H1 (cell line): ENCODE measurements around the gene DDX31. TPM values are rescaled to one million over a fixed set of nuclear protein-coding genes. Genes with fewer than 3 reads are reported as not detected.

Source experiments
- CTCF ChIA-PET: fragments of 300-600 bp; sonication (Branson Sonifier 250); formaldehyde crosslinking; loops from one replicate; lab custom pipeline; 2021; ENCODE audit not compliant: partially characterized antibody; lab: Charles Lee
- POLR2A ChIA-PET: fragments of 300-600 bp; sonication (Branson Sonifier 250); formaldehyde crosslinking; loops from one replicate; lab custom pipeline; 2021; ENCODE audit warnings: inconsistent platforms; ENCODE audit not compliant: partially characterized antibody; lab: Charles Lee
- DNase-seq, 2 experiments: peaks; one replicate each; pipeline versions ENCODE4 v3.0.0 to v3.0.0-alpha.2; 2010 to 2022; ENCODE audit warnings: low spot score in 2 of 2, low read depth in 1 of 2, mixed read lengths in 1 of 2
- FAIRE-seq: peaks from 2 replicates; lab custom pipeline; 2011; peaks lifted over from hg19 to GRCh38; lab: Jason Lieb, UNC
- H2AFZ ChIP-seq: 2 replicates; pipeline ENCODE4 v1.8.1; 2012; ENCODE audit warnings: low read length, inconsistent platforms
- H2AK5ac ChIP-seq: 2 replicates; pipeline ENCODE4 v1.6.1; 2013; ENCODE audit warnings: low read depth, low read length
- H2BK120ac ChIP-seq: replicated peaks from 2 replicates; pipeline ENCODE3; 2013; ENCODE audit warnings: low read depth, low read length, inconsistent platforms
- H2BK12ac ChIP-seq: 2 replicates; pipeline ENCODE4 v1.6.1; 2013; ENCODE audit warnings: low read depth, low read length
- H2BK15ac ChIP-seq: 2 replicates; pipeline ENCODE4 v1.6.1; 2013; ENCODE audit warnings: low read length
- H2BK20ac ChIP-seq: 2 replicates; pipeline ENCODE4 v1.6.1; 2013; ENCODE audit warnings: low read length
- H2BK5ac ChIP-seq: 2 replicates; pipeline ENCODE4 v1.6.1; 2013; ENCODE audit warnings: low read depth, low read length
- H3K14ac ChIP-seq: 2 replicates; pipeline ENCODE4 v1.6.1; 2013; ENCODE audit warnings: inconsistent platforms; ENCODE audit not compliant: insufficient read length
- H3K18ac ChIP-seq: 2 replicates; pipeline ENCODE4 v1.6.1; 2013; ENCODE audit warnings: low read length; ENCODE audit errors: extremely low read depth
- H3K23ac ChIP-seq: 2 replicates; pipeline ENCODE4 v1.6.1; 2013; ENCODE audit warnings: inconsistent platforms; ENCODE audit not compliant: insufficient read length
- H3K23me2 ChIP-seq: 2 replicates; pipeline ENCODE4 v1.6.1; 2013; ENCODE audit warnings: low read depth, low read length
- H3K27ac ChIP-seq: 2 replicates; pipeline ENCODE4 v1.6.1; 2011; ENCODE audit warnings: low read depth, low read length, inconsistent platforms
- H3K27me3 ChIP-seq, 4 experiments: replicated peaks in 1 of 4; 1 replicate in 1 of 4; 2 replicates in 3 of 4; pipeline versions ENCODE4 v1.6.1 to v1.8.1; 2011 to 2013; ENCODE audit warnings: low read length in 3 of 4, mild to moderate bottlenecking in 3 of 4, inconsistent platforms in 2 of 4, mixed read lengths in 2 of 4, moderate library complexity in 1 of 4; ENCODE audit not compliant: control insufficient read depth in 3 of 4, insufficient read depth in 3 of 4; ENCODE audit errors: extremely low read depth in 1 of 4
- H3K36me3 ChIP-seq, 4 experiments: 2 replicates each; pipeline versions ENCODE4 v1.6.1 to v1.8.1; 2011 to 2013; ENCODE audit warnings: mild to moderate bottlenecking in 4 of 4, low read length in 3 of 4, moderate library complexity in 2 of 4, control low read depth in 1 of 4, inconsistent platforms in 1 of 4; ENCODE audit not compliant: insufficient read depth in 4 of 4, control insufficient read depth in 2 of 4
- H3K4ac ChIP-seq: replicated peaks from 2 replicates; pipeline ENCODE3; 2013; ENCODE audit warnings: low read length, low read depth, mixed read lengths, inconsistent platforms; ENCODE audit not compliant: insufficient read length
- H3K4me1 ChIP-seq, 4 experiments: replicated peaks in 1 of 4; 1 replicate in 1 of 4; 2 replicates in 3 of 4; pipeline versions ENCODE4 v1.6.1 to v1.8.1; 2011 to 2013; ENCODE audit warnings: low read length in 3 of 4, inconsistent platforms in 2 of 4, mixed read lengths in 1 of 4; ENCODE audit not compliant: insufficient read depth in 4 of 4, control insufficient read depth in 3 of 4
- H3K4me2 ChIP-seq, 2 experiments: 2 replicates each; pipeline versions ENCODE4 v1.6.1 to v1.8.1; 2011 to 2013; ENCODE audit warnings: low read depth in 2 of 2, low read length in 2 of 2, control low read depth in 1 of 2, inconsistent platforms in 1 of 2, mild to moderate bottlenecking in 1 of 2; ENCODE audit not compliant: insufficient read depth in 1 of 2
- H3K4me3 ChIP-seq, 4 experiments: fragments of 200-600, 300-600 bp in 1 of 4; sonication (generic), shearing (Covaris generic), sonication (Bioruptor Twin) in 1 of 4; 2 replicates each; pipeline versions ENCODE4 v1.5.1 to v1.8.1; 2011 to 2016; ENCODE audit warnings: low read length in 4 of 4, low read depth in 3 of 4, control low read depth in 2 of 4, inconsistent platforms in 2 of 4, mild to moderate bottlenecking in 2 of 4, mixed read lengths in 1 of 4, moderate library complexity in 1 of 4; ENCODE audit not compliant: insufficient read depth in 2 of 4; ENCODE audit errors: extremely low read depth in 1 of 4
- H3K56ac ChIP-seq: replicated peaks from 2 replicates; pipeline ENCODE3; 2013; ENCODE audit warnings: low read depth, mild to moderate bottlenecking, mixed read lengths, low read length, inconsistent platforms; ENCODE audit not compliant: insufficient read length
- H3K79me1 ChIP-seq: 2 replicates; pipeline ENCODE4 v1.6.1; 2013; ENCODE audit warnings: low read depth, low read length, control low read depth
- H3K79me2 ChIP-seq, 2 experiments: 2 replicates each; pipeline versions ENCODE4 v1.6.1 to v1.8.1; 2012 to 2013; ENCODE audit warnings: low read length in 2 of 2, mild to moderate bottlenecking in 2 of 2, inconsistent platforms in 1 of 2; ENCODE audit not compliant: insufficient read depth in 2 of 2, control insufficient read depth in 1 of 2
- H3K9ac ChIP-seq, 4 experiments: replicated peaks in 1 of 4; 1 replicate in 1 of 4; 2 replicates in 3 of 4; pipeline versions ENCODE4 v1.6.1 to v1.8.1; 2011 to 2013; ENCODE audit warnings: low read depth in 3 of 4, low read length in 3 of 4, control low read depth in 2 of 4, mild to moderate bottlenecking in 2 of 4, moderate library complexity in 2 of 4, inconsistent platforms in 1 of 4; ENCODE audit errors: extremely low read depth in 1 of 4
- H3K9me3 ChIP-seq, 2 experiments: 2 replicates each; pipeline versions ENCODE4 v1.6.1 to v1.8.1; 2012 to 2013; ENCODE audit warnings: mild to moderate bottlenecking in 2 of 2, moderate library complexity in 2 of 2, control low read depth in 1 of 2, inconsistent platforms in 1 of 2, low read depth in 1 of 2, low read length in 1 of 2, mixed read lengths in 1 of 2; ENCODE audit not compliant: insufficient read depth in 2 of 2
- H4K20me1 ChIP-seq, 2 experiments: replicated peaks in 1 of 2; 2 replicates each; pipeline versions ENCODE3 to v1.8.1; 2011 to 2013; ENCODE audit warnings: inconsistent platforms in 2 of 2, low read length in 2 of 2, mild to moderate bottlenecking in 1 of 2; ENCODE audit not compliant: insufficient read depth in 2 of 2, control insufficient read depth in 1 of 2
- H4K5ac ChIP-seq: 2 replicates; pipeline ENCODE4 v1.6.1; 2013; ENCODE audit warnings: low read length, low read depth, mixed read lengths, inconsistent platforms; ENCODE audit not compliant: insufficient read length
- H4K8ac ChIP-seq: 2 replicates; pipeline ENCODE4 v1.8.0; 2013; ENCODE audit warnings: mild to moderate bottlenecking, moderate library complexity, low read length, inconsistent platforms; ENCODE audit not compliant: insufficient read depth; ENCODE audit errors: extremely low read depth
- H4K91ac ChIP-seq: replicated peaks from 2 replicates; pipeline ENCODE3; 2013; ENCODE audit warnings: low read length, mixed read lengths, inconsistent platforms; ENCODE audit not compliant: insufficient read length
- CREB1 ChIP-seq: IDR thresholded peaks from 2 replicates; pipeline ENCODE4 v1.6.1; 2012; ENCODE audit warnings: inconsistent platforms
- EGR1 ChIP-seq: IDR thresholded peaks from 2 replicates; pipeline ENCODE4 v1.6.1; 2011; ENCODE audit warnings: low read depth, low read length, borderline replicate concordance
- FOSL1 ChIP-seq: IDR thresholded peaks from 2 replicates; pipeline ENCODE4 v1.6.1; 2011; ENCODE audit warnings: mild to moderate bottlenecking, low read depth, low read length, moderate library complexity; ENCODE audit not compliant: insufficient read depth
- NRF1 ChIP-seq: IDR thresholded peaks from 2 replicates; pipeline ENCODE4 v1.6.1; 2011; ENCODE audit warnings: mild to moderate bottlenecking, low read depth, low read length, improper control_type of control experiment
- POLR2AphosphoS5 ChIP-seq: IDR thresholded peaks from 2 replicates; pipeline ENCODE4 v1.6.1; 2011; ENCODE audit warnings: low read depth, low read length
- SP4 ChIP-seq: IDR thresholded peaks from 2 replicates; pipeline ENCODE4 v1.6.1; 2012; ENCODE audit warnings: low read length, inconsistent platforms
- TAF1 ChIP-seq: IDR thresholded peaks from 2 replicates; pipeline ENCODE4 v1.6.1; 2011; ENCODE audit warnings: mild to moderate bottlenecking, low read depth, low read length
- YY1 ChIP-seq: IDR thresholded peaks from 2 replicates; pipeline ENCODE4 v1.6.1; 2011; ENCODE audit warnings: low read depth, mild to moderate bottlenecking, low read length
- WGBS, 2 experiments: shearing (Covaris generic) in 1 of 2; methylation state at CpG; one replicate each; pipeline versions ENCODE4 v1.1.6 to v1.1.7; 2013 to 2015; ENCODE audit warnings: low lambda C conversion rate in 2 of 2, mixed read lengths in 2 of 2, inconsistent platforms in 1 of 2, low coverage in 1 of 2, missing lambda C conversion rate in 1 of 2; ENCODE audit not compliant: insufficient replicate concordance in 2 of 2, insufficient coverage in 1 of 2, insufficient read length in 1 of 2; ENCODE audit errors: extremely low coverage in 1 of 2, missing lambda C conversion rate in 1 of 2; 5-methylcytosine and 5-hydroxymethylcytosine counted together
- polyA plus RNA-seq, 7 experiments: library from polyadenylated mRNA; depleted of rRNA in 3 of 7; stranded (reverse) in 5 of 7; unstranded in 2 of 7; fragments of >200 nt in 5 of 7; fragments of 200-250 nt in 2 of 7; gene quantifications; 1 replicate in 5 of 7; 2 replicates in 1 of 7; 4 replicates in 1 of 7; pipeline versions ENCODE4 v1.2.1 to v1.2.3, GENCODE V29; 2011 to 2013; ENCODE audit warnings: missing spikeins in 2 of 7, mixed read lengths in 2 of 7
- total RNA-seq: library from RNA; stranded (reverse); fragmentation: NEBNext Ultra II Directional; extraction: Animal tissue kit (Norgen Biotek cat#: 25700); gene quantifications from 2 replicates; pipeline ENCODE4 v1.2.1, GENCODE V29; 2021

Gene DDX31
- total and polyA plus RNA-seq, 2 of the 8 experiments (the other 6 are each of a cell fraction or from before 2014, with no cell fraction given): 9.5 to 23.7 TPM

- no peaks in the 10 kb centered on the region for H3K9me3 ChIP-seq
- no peak overlapping the region for H2BK5ac ChIP-seq
- no peak overlapping the region for H4K8ac ChIP-seq
- POLR2A ChIA-PET: interaction anchor here (1.2 kb wide), 1 partner anchor 13 kb away, joined by 3 read pairs; no protein-coding TSS in a partner anchor
- peaks cover 3 to 27% (median 16%) of the 10 kb centered on the region in 4 experiments; a peak in 7 of 8 replicates for H3K36me3 ChIP-seq
- H2BK120ac ChIP-seq: no peak overlapping the region
- H2BK15ac ChIP-seq: no peak overlapping the region
- H3K56ac ChIP-seq: no peak overlapping the region
- TF ChIP-seq FOSL1 (no peak), YY1 (no peak), SP4 (no peak), CREB1 (no peak), TAF1 (no peak), EGR1 (no peak), POLR2AphosphoS5 (no peak), NRF1 (no peak)
- TF ChIP-seq, all 59 proteins: peak for 0
- H3K27me3 ChIP-seq: no peaks in the 10 kb centered on the region
- H3K9ac ChIP-seq: no peak overlapping the region
- no peak overlapping the region for H2BK12ac ChIP-seq
- no peak overlapping the region for H3K4me2 ChIP-seq
- H3K79me2 ChIP-seq: no peaks in the 10 kb centered on the region
- H4K91ac ChIP-seq: no peak overlapping the region
- H4K5ac ChIP-seq: no peak overlapping the region
- H2BK20ac ChIP-seq: no peak overlapping the region
- no peak for DNase-seq
- H3K4me3 ChIP-seq: no peak overlapping the region
- CTCF ChIA-PET: interaction anchor here (3.9 kb wide), 1 partner anchor 14 kb away, joined by 16 read pairs; no protein-coding TSS in a partner anchor
- H3K4me1 ChIP-seq: 0 out of 7 replicates have a peak, but pooled peaks cover 0 to 3% (median 0%) of the 10 kb centered on the region in 4 experiments
- H3K23me2 ChIP-seq: no peaks in the 10 kb centered on the region
- H3K79me1 ChIP-seq: no peaks in the 10 kb centered on the region; the same call in 1 of the 2 replicates
- H4K20me1 ChIP-seq: peaks cover 3 to 5% of the 10 kb centered on the region in 2 experiments
- H2AFZ ChIP-seq: no peak overlapping the region
- no peak for FAIRE-seq
- H3K14ac ChIP-seq: no peak overlapping the region
- H3K4ac ChIP-seq: no peak overlapping the region
- H2AK5ac ChIP-seq: no peak overlapping the region
- H3K18ac ChIP-seq: no peak overlapping the region
- WGBS, 2 experiments: 90% methylated on average over 5 of the region's 5 CpGs; no CpG with 5 or more reads in 1 of the 2 experiments
- H3K23ac ChIP-seq: no peak overlapping the region
- H3K27ac ChIP-seq: no peak overlapping the region
Measured at GRCh38 chr9:132631280-132631679, 38.5 kb downstream of the DDX31 start.
